ENCODE data around the gene NANOS3. TPM values are rescaled to one million over a fixed set of nuclear protein-coding genes. Genes with fewer than 3 reads are reported as not detected.

The NANOS3 gene
- total RNA-seq, 1 experiment from 2014 or later = not detected

- no peak for TF ChIP-seq ZNF274 (IDR thresholded peaks at IDR 0.05; ENCODE audit: low read depth, low read length)
- TF ChIP-seq JUND (IDR thresholded peaks at IDR 0.05) = no peak
- no peak for TF ChIP-seq CBX3 (IDR thresholded peaks at IDR 0.05; ENCODE audit: low read depth)
- TF ChIP-seq TCF7L2 (IDR thresholded peaks at IDR 0.05; ENCODE audit: borderline replicate concordance, extremely low read depth, insufficient read depth, insufficient read length) = no peak
- TF ChIP-seq SIN3A (IDR thresholded peaks at IDR 0.05; ENCODE audit: low read depth) = no peak
- TF ChIP-seq SRF (IDR thresholded peaks at IDR 0.05; ENCODE audit: low read depth) = no peak
- no peak for TF ChIP-seq EGR1 (IDR thresholded peaks at IDR 0.05; ENCODE audit: low read depth)
Observed at GRCh38 chr19:13906910-13907309, 30.0 kb downstream of the NANOS3 start (continued).

GRCh38 chr19:13908674-13909073, 31.7 kb downstream of the NANOS3 start:
- peaks cover 9 to 12% of the 10 kb centered on the region in 2 experiments; a peak in 2 of 4 replicates for H3K4me1 ChIP-seq (ENCODE audit: control insufficient read depth in 1 of 2, insufficient read depth in 2 of 2, low read length in 2 of 2)
- H3K27ac ChIP-seq (ENCODE audit: low read depth, low read length) = no peak overlapping the region
- BruUV-seq (replicated peaks) = no TSS peak
- no peaks in the 10 kb centered on the region for H3K9me2 ChIP-seq (ENCODE audit: insufficient read depth)
- H3K9me3 ChIP-seq (ENCODE audit: control insufficient read depth in 1 of 2, insufficient read depth in 1 of 2, low read depth in 1 of 2, low read length in 2 of 2) = no peaks in the 10 kb centered on the region
- TF ChIP-seq CEBPB (IDR thresholded peaks at IDR 0.05; ENCODE audit: low read depth) = no peak
- no peak for TF ChIP-seq ZBTB33 (IDR thresholded peaks at IDR 0.05; ENCODE audit: extremely low read depth, insufficient replicate concordance, low read length)
- TF ChIP-seq MAX (IDR thresholded peaks at IDR 0.05) = no peak
- no peak for TF ChIP-seq TCF7L2 (IDR thresholded peaks at IDR 0.05; ENCODE audit: borderline replicate concordance, extremely low read depth, insufficient read depth, insufficient read length)
- no peak for TF ChIP-seq ATF3 (IDR thresholded peaks at IDR 0.05)
- TF ChIP-seq EGR1 (IDR thresholded peaks at IDR 0.05; ENCODE audit: low read depth) = no peak
- TF ChIP-seq RAD21 (IDR thresholded peaks at IDR 0.05; ENCODE audit: low read depth) = no peak
- no peak for TF ChIP-seq ELF1 (IDR thresholded peaks at IDR 0.05; ENCODE audit: borderline replicate concordance, low read depth)
- TF ChIP-seq JUND (IDR thresholded peaks at IDR 0.05) = no peak
- TF ChIP-seq SRF (IDR thresholded peaks at IDR 0.05; ENCODE audit: low read depth) = no peak
- TF ChIP-seq YY1 (IDR thresholded peaks at IDR 0.05; ENCODE audit: extremely low read depth, insufficient replicate concordance, low read depth, low read length) = no peak
- no peak for TF ChIP-seq FOSL1 (IDR thresholded peaks at IDR 0.05; ENCODE audit: low read depth)
- TF ChIP-seq POLR2A (IDR thresholded peaks at IDR 0.05; ENCODE audit: borderline replicate concordance, extremely low read depth, insufficient read depth, insufficient read length) = no peak
- TF ChIP-seq CBX3 (IDR thresholded peaks at IDR 0.05; ENCODE audit: low read depth) = no peak
- TF ChIP-seq EZH2 (IDR thresholded peaks at IDR 0.05) = no peak
- TF ChIP-seq ZNF274 (IDR thresholded peaks at IDR 0.05; ENCODE audit: low read depth, low read length) = no peak
- no peak for TF ChIP-seq ZFX (IDR thresholded peaks at IDR 0.05)
- TF ChIP-seq CTCF (IDR thresholded peaks at IDR 0.05 in 2 of 3, conservative IDR thresholded peaks at IDR 0.05 in 1 of 3; ENCODE audit: borderline replicate concordance in 1 of 3, insufficient read depth in 1 of 3, low read depth in 2 of 3, low read length in 2 of 3) = no peak
- no peak overlapping the region for H2AFZ ChIP-seq (ENCODE audit: low read depth, low read length, poor library complexity, severe bottlenecking)
- ATAC-seq = no peak
- CTCF ChIA-PET = no interaction called here
- POLR2A ChIA-PET = no interaction called here
- DNase-seq (ENCODE audit: low read depth, low spot score) = no peak
- H3K9ac ChIP-seq (ENCODE audit: low read length) = no peak overlapping the region
- no peaks in the 10 kb centered on the region for H4K20me1 ChIP-seq (ENCODE audit: insufficient read depth)
- intact Hi-C loops (cut with micrococcal nuclease) = no loop called here
- no peaks in the 10 kb centered on the region for H3K27me3 ChIP-seq (ENCODE audit: insufficient read depth, low read length)
- peaks cover 4 to 12% of the 10 kb centered on the region in 2 experiments; a peak in 3 of 4 replicates for H3K36me3 ChIP-seq (ENCODE audit: control insufficient read depth in 1 of 2, insufficient read depth in 2 of 2, low read length in 2 of 2)
- no peak overlapping the region for H3K4me3 ChIP-seq (replicated peaks in 1 of 2; ENCODE audit: low read depth in 1 of 2, low read length in 2 of 2)
- H3K4me2 ChIP-seq (ENCODE audit: low read length) = no peak overlapping the region
- RAD21 ChIA-PET (ENCODE audit: low non-redundant PET in 1 of 2, low total read pairs in 2 of 2, uncharacterized antibody in 2 of 2, unreplicated experiment in 2 of 2) = no interaction called here
- H3K79me2 ChIP-seq (ENCODE audit: insufficient read depth, low read length) = peaks cover 5% of the 10 kb centered on the region
